GM18511 (cell line): ENCODE measurements around the gene RBMS3.
"Not testable (repeated sequence)": the region's sequence is repeated elsewhere in the genome, so short reads cannot be mapped to it uniquely, and the experiment has no call there.

Source experiments
- ATAC-seq: cut with Tn5 transposase; IDR thresholded peaks from one replicate; pipeline ENCODE4 v1.9.1; 2021; ENCODE audit warnings: mild to moderate bottlenecking, moderate library complexity; ENCODE audit not compliant: unreplicated experiment

RBMS3 gene

DNA sequence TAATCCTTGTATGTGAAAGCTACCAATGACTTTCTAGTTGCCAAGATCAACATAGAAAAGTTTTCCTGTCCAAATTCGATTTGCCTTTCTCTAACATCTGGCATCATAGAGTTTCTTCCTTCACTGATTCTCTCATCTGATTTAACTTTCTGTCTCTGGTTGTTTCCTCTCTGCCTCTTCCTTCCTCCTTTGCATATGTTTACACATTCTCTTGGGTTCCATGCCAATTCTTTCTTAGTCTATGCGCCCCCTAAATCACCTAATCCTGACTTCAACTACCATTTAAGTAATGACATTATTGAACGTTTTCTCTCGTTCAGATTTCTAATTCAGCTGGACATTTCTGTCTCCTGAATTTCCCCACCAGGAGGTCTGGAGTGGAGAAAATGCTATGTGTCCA, 763.6 kb downstream of the RBMS3 start:
- ATAC-seq, result no peak

GRCh38 chr3:30048431-30048830, 767.6 kb downstream of the RBMS3 start:
- ATAC-seq, result no peak

DNA sequence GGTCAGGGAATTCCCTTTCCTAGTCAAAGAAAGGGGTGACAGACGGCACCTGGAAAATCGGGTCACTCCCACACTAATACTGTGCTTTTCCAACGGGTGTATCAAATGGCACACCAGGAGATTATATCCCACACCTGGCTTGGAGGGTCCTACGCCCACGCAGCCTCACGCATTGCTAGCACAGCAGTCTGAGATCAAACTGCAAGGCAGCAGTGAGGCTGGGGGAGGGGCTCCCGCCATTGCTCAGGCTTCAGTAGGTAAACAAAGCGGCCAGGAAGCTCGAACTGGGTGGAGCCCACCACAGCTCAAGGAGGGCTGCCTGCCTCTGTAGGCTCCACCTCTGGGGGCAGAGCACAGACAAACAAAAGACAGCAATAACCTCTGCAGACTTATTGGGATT, 769.2 kb downstream of the RBMS3 start:
- not testable (repeated sequence) for ATAC-seq

DNA sequence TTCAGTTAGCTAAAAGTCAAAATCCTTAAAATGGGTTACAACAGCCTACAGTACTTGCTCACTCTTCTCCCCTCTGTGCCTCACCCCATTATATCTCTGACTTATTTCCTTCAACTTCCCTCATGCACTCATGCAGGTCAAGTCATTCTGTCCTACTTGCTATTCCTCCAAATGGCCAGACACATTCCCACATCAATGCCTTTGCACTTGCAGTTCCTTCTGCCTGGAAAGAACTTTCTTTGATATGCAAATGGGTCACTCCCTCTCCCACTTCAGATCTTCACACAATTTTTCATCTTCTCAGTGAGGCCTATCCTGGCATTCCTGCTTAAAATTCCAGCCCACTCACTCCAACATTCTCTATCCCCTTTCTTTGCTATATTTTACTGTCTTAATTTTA, 778.4 kb downstream of the RBMS3 start:
- ATAC-seq, result no peak
